Measurements from ENCODE around the gene OR5A2.

The OR5A2 gene

DNA sequence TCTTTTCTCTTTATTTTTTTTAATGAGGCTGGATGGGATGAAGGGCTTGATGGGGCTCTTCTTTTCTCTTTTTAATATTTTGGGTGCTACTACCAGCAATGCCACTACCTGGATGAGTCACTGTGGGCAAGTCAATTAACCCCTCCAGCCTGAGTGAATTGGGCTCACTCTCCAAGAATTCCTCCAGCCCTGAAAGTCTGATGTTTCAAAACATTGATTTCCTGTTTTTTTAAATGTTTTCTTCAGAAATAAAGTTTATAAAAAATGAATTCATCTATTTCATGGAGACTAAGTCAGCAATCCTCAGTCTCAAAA, 812 bp upstream of the OR5A2 start:
- H3K4me3 ChIP-seq (ENCODE audit: low read depth, low read length): peak overlapping the region; percentile 18; the same call in 1 of the 2 replicates
- no peaks in the 10 kb centered on the region for H3K36me3 ChIP-seq (ENCODE audit: control insufficient read depth, insufficient read depth, low read length)
- no peak overlapping the region for H3K9ac ChIP-seq (ENCODE audit: low read depth, low read length)
- peaks cover 30% of the 10 kb centered on the region for H3K4me1 ChIP-seq (ENCODE audit: control insufficient read depth, insufficient read depth, low read length)
- H3K27ac ChIP-seq (ENCODE audit: low read depth, low read length): peak overlapping the region; percentile 85
- H3K27me3 ChIP-seq (ENCODE audit: control insufficient read depth, insufficient read depth, low read length): no peaks in the 10 kb centered on the region
- no peaks in the 10 kb centered on the region for H3K9me3 ChIP-seq (ENCODE audit: control insufficient read depth, insufficient read depth, low read length)

DNA sequence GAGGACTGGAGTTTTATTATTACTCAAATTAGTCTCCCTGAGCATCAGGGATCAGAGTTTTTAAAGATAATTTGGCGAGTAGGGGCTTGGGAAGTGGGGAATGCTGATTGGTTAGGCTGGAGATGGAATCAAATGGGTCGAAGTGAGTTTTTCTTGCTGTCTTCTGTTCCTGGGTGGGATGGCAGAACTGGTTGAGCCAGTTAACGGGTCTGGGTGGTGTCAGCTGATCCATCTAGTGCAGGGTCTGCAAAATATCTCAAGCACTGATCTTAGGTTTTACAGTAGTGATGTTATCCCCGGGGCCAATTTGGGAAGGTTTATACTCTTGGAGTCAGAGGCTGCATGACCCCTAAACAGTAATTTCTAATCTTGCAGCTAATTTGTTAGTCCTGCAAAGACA, 1.1 kb downstream of the OR5A2 start:
- Histone ChIP-seq H3K9ac (ENCODE audit: low read depth, low read length) (no peak overlapping the region), H3K9me3 (ENCODE audit: control insufficient read depth, insufficient read depth, low read length) (no peaks in the 10 kb centered on the region), H3K36me3 (ENCODE audit: control insufficient read depth, insufficient read depth, low read length) (no peaks in the 10 kb centered on the region), H3K27ac (ENCODE audit: low read depth, low read length) (no peak overlapping the region), H3K27me3 (ENCODE audit: control insufficient read depth, insufficient read depth, low read length) (no peaks in the 10 kb centered on the region), H3K4me1 (ENCODE audit: control insufficient read depth, insufficient read depth, low read length) (peaks cover 30% of the 10 kb centered on the region), H3K4me3 (ENCODE audit: low read depth, low read length) (no peak overlapping the region)

DNA sequence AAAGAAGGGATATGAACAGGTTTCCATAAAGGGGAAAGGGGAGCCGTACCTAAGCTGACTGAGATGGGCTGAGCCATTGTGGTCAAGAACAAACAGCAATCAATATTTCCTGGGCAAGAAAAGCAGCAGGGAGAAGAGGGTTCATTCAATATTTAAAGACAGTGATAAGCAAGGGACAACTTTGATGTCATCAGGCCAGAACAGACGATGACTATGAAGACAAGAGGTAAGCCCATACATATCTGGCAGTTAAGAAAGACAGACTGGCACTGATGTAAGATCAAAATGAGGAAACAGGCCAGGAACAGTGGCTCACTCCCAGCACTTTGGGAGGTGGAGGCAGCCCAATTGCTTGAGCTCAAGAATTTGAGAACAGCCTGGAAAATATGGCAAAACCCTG, 2.4 kb downstream of the OR5A2 start:
- Histone ChIP-seq H3K36me3 (ENCODE audit: control insufficient read depth, insufficient read depth, low read length) (no peaks in the 10 kb centered on the region), H3K27ac (ENCODE audit: low read depth, low read length) (no peak overlapping the region), H3K4me3 (ENCODE audit: low read depth, low read length) (no peak overlapping the region), H3K27me3 (ENCODE audit: control insufficient read depth, insufficient read depth, low read length) (no peaks in the 10 kb centered on the region), H3K4me1 (ENCODE audit: control insufficient read depth, insufficient read depth, low read length) (peaks cover 30% of the 10 kb centered on the region), H3K9me3 (ENCODE audit: control insufficient read depth, insufficient read depth, low read length) (no peaks in the 10 kb centered on the region), H3K9ac (ENCODE audit: low read depth, low read length) (no peak overlapping the region)

DNA sequence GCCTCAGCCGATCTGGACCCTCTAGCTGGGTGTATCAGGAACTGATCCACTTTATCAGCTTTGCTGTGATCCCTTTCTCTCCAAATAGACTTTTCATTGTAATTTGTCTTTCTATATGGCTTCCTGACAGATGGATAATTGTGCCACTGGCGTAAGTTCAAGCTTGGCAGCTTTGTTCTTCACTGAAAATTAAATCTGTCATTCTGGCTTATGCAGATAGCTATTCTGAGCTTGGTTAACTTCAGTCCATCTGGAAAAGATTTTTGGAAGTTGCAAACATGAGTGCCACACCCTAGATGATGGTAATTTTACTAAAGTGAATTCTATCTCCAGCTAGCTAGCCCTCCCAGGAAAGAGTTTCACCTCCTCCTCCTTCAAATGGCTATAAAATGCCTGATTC, 8.1 kb downstream of the OR5A2 start:
- peaks cover 7% of the 10 kb centered on the region; the same call in 1 of the 2 replicates for H3K9me3 ChIP-seq (ENCODE audit: control insufficient read depth, insufficient read depth, low read length)
- H3K27me3 ChIP-seq (ENCODE audit: control insufficient read depth, insufficient read depth, low read length): no peaks in the 10 kb centered on the region
- no peak overlapping the region for H3K9ac ChIP-seq (ENCODE audit: low read depth, low read length)
- H3K4me3 ChIP-seq (ENCODE audit: low read depth, low read length): no peak overlapping the region
- H3K36me3 ChIP-seq (ENCODE audit: control insufficient read depth, insufficient read depth, low read length): no peaks in the 10 kb centered on the region
- no peak overlapping the region for H3K27ac ChIP-seq (ENCODE audit: low read depth, low read length)
- no peaks in the 10 kb centered on the region for H3K4me1 ChIP-seq (ENCODE audit: control insufficient read depth, insufficient read depth, low read length)

DNA sequence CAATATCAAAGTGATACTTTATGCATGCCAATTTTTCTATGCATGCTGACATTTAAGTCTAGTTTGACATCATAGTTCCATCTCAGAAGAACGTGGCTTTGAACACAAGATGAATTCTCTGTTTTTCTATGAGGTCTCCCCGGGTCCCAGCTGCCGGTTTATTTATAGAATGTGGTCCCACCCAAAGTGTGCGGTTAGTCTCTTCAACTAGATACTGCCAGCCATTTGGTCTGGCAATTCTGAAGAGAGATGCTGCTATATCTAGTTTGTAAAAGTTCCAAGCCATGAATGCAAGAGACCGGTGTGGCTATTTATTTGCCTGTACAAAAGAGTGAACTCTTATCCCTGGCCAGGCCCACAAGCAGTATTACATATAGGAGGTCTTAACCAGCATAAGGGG, 9.2 kb downstream of the OR5A2 start:
- H3K27ac ChIP-seq (ENCODE audit: low read depth, low read length): no peak overlapping the region
- H3K4me1 ChIP-seq (ENCODE audit: control insufficient read depth, insufficient read depth, low read length): no peaks in the 10 kb centered on the region
- H3K27me3 ChIP-seq (ENCODE audit: control insufficient read depth, insufficient read depth, low read length): no peaks in the 10 kb centered on the region
- no peak overlapping the region for H3K4me3 ChIP-seq (ENCODE audit: low read depth, low read length)
- peaks cover 12% of the 10 kb centered on the region; the same call in 1 of the 2 replicates for H3K9me3 ChIP-seq (ENCODE audit: control insufficient read depth, insufficient read depth, low read length)
- no peaks in the 10 kb centered on the region for H3K36me3 ChIP-seq (ENCODE audit: control insufficient read depth, insufficient read depth, low read length)
- no peak overlapping the region for H3K9ac ChIP-seq (ENCODE audit: low read depth, low read length)

DNA sequence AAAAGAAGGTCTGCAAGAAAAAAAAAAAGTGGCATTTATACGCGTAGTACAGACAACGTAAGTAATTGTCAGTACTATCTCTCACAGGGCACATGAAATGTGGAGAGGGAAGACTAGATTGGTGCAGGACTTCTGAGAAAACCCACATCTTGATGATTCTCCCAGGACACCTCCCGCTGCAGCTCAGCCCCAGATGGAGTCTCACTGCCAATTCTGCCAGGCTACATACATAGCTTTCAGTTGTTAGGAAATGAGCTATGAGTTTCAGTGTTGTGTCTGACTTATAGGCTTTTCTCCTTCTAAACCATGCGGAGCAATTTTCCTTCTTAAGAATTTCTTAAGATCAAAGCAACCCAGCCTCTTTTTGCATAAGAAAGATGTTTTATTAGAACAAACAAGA, 9.6 kb downstream of the OR5A2 start:
- Histone ChIP-seq H3K27ac (ENCODE audit: low read depth, low read length) (no peak overlapping the region), H3K4me1 (ENCODE audit: control insufficient read depth, insufficient read depth, low read length) (no peaks in the 10 kb centered on the region), H3K4me3 (ENCODE audit: low read depth, low read length) (no peak overlapping the region), H3K9ac (ENCODE audit: low read depth, low read length) (no peak overlapping the region), H3K27me3 (ENCODE audit: control insufficient read depth, insufficient read depth, low read length) (no peaks in the 10 kb centered on the region), H3K9me3 (ENCODE audit: control insufficient read depth, insufficient read depth, low read length) (peaks cover 14% of the 10 kb centered on the region; the same call in 1 of the 2 replicates), H3K36me3 (ENCODE audit: control insufficient read depth, insufficient read depth, low read length) (no peaks in the 10 kb centered on the region)

DNA sequence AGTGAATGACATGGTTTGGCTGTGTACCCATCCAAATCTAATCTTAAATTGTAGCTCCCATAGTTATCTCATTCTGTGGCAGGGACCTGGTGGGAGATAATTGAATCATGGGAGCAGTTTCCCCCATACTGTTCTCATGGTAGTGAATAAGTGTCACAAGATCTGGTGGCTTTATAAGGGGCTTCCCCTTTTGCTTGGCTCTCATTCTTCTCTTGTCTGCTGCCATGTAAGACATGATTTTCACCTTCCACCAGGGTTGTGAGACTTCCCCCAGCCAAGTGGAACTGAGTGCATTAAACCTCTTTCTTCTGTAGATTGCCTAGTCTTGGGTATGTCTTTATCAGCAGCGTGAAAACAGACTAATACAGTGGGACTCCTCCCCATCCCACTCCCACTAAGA, 11.1 kb downstream of the OR5A2 start:
- no peak overlapping the region for H3K9ac ChIP-seq (ENCODE audit: low read depth, low read length)
- H3K36me3 ChIP-seq (ENCODE audit: control insufficient read depth, insufficient read depth, low read length): no peaks in the 10 kb centered on the region
- H3K9me3 ChIP-seq (ENCODE audit: control insufficient read depth, insufficient read depth, low read length): peaks cover 29% of the 10 kb centered on the region
- no peak overlapping the region for H3K27ac ChIP-seq (ENCODE audit: low read depth, low read length)
- H3K4me1 ChIP-seq (ENCODE audit: control insufficient read depth, insufficient read depth, low read length): no peaks in the 10 kb centered on the region
- H3K4me3 ChIP-seq (ENCODE audit: low read depth, low read length): no peak overlapping the region
- H3K27me3 ChIP-seq (ENCODE audit: control insufficient read depth, insufficient read depth, low read length): no peaks in the 10 kb centered on the region

DNA sequence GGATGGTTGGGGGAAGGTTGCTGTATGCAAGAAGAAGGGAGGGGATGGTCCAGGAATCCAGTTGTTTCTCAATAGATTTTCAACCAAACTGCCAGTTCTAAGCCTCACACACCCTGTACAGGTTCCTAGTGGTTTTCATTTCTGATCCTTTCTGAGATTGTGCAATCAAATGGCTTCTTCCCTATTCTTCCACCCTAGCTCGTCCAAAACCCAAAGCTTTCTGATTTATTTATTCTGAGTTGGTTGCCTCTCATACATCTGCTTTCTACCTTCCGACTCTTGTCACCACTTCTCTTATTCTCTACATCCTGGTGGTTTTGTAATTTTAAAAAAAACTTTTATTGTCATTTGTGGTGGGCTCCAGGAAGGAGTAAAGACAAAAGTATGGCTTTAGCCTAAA, 12.6 kb downstream of the OR5A2 start:
- Histone ChIP-seq H3K4me3 (ENCODE audit: low read depth, low read length) (no peak overlapping the region), H3K36me3 (ENCODE audit: control insufficient read depth, insufficient read depth, low read length) (no peaks in the 10 kb centered on the region), H3K9me3 (ENCODE audit: control insufficient read depth, insufficient read depth, low read length) (peaks cover 42% of the 10 kb centered on the region), H3K4me1 (ENCODE audit: control insufficient read depth, insufficient read depth, low read length) (no peaks in the 10 kb centered on the region), H3K9ac (ENCODE audit: low read depth, low read length) (no peak overlapping the region), H3K27me3 (ENCODE audit: control insufficient read depth, insufficient read depth, low read length) (no peaks in the 10 kb centered on the region), H3K27ac (ENCODE audit: low read depth, low read length) (no peak overlapping the region)

DNA sequence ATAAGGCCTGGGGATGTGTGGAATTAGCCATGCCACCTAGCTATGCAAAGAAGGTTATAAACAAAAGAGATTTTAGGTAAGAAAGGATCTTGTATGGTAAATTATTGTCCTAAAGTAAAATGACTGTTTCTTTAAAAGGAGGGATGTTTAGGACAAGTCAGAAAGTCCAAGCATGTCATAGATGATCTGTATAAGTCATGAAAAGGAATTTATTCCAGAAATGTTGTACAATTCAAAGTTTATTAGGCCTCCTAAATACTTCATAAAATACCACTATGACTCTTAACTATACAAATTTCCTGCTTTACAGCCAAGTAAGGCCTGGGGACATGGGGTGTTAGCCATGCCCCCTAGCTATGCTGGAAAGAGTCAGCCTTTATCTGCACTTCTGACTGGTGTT, 22.7 kb downstream of the OR5A2 start:
- Histone ChIP-seq H3K4me1 (ENCODE audit: control insufficient read depth, insufficient read depth, low read length) (no peaks in the 10 kb centered on the region), H3K4me3 (ENCODE audit: low read depth, low read length) (no peak overlapping the region), H3K9me3 (ENCODE audit: control insufficient read depth, insufficient read depth, low read length) (peaks cover 69% of the 10 kb centered on the region), H3K27me3 (ENCODE audit: control insufficient read depth, insufficient read depth, low read length) (no peaks in the 10 kb centered on the region), H3K36me3 (ENCODE audit: control insufficient read depth, insufficient read depth, low read length) (no peaks in the 10 kb centered on the region), H3K27ac (ENCODE audit: low read depth, low read length) (no peak overlapping the region), H3K9ac (ENCODE audit: low read depth, low read length) (no peak overlapping the region)

DNA sequence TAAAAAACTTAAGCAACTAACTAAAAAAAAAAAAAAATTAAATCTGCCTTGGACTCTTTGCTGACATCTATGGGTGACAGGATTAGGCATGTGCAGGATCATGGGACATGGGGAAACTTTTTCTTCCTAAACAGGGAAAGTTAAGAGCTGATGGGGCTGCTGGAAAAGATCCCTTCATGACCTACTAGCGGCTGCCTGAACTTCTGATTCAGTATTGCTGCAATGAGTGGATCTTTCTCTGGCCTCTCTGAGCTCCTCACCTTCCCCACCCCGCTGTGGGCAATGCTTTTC, 25.0 kb downstream of the OR5A2 start:
- no peak overlapping the region for H3K9ac ChIP-seq (ENCODE audit: low read depth, low read length)
- no peak overlapping the region for H3K4me3 ChIP-seq (ENCODE audit: low read depth, low read length)
- H3K4me1 ChIP-seq (ENCODE audit: control insufficient read depth, insufficient read depth, low read length): no peaks in the 10 kb centered on the region
- H3K9me3 ChIP-seq (ENCODE audit: control insufficient read depth, insufficient read depth, low read length): peaks cover 71% of the 10 kb centered on the region
- H3K27ac ChIP-seq (ENCODE audit: low read depth, low read length): no peak overlapping the region
- H3K36me3 ChIP-seq (ENCODE audit: control insufficient read depth, insufficient read depth, low read length): no peaks in the 10 kb centered on the region
- no peaks in the 10 kb centered on the region for H3K27me3 ChIP-seq (ENCODE audit: control insufficient read depth, insufficient read depth, low read length)

DNA sequence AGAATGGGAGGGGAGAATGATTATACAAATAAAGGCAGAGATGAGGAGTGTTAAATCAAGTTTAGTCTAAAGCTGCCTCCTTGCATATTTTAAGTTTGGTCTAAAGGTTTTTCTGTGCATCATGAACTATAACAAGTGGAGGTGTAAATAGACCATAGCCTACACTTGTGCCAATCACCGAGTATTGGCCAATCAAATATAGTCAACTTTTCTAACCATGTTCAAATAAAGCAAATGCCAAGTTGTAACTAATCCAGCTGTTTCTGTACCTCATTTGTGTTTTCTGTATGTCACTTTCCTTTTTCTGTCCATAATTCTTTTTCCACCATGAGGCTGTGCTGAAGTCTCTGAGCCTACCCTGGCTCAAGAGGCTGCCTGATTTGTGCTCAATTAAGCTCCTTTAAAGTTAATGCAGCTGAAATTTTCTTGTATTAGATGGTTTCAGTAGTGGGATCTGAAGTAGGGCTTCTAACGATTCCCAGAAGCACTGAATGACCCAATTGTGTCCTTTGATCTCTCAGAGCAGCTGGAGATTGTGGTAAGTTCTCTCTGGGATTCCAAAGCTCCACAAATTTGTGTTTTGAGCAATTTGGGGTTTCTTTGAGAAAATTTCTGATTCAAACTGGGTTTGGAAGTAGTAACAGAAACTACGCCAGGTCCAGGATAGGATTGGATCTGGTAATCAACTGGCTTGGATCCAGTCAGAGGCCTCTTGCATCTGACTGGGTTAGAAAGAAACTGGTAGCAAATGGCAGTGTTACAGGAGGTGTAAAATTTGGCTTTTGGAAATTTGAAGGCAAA, 25.6 kb downstream of the OR5A2 start:
- Histone ChIP-seq H3K9me3 (ENCODE audit: control insufficient read depth, insufficient read depth, low read length) (peaks cover 77% of the 10 kb centered on the region), H3K27me3 (ENCODE audit: control insufficient read depth, insufficient read depth, low read length) (no peaks in the 10 kb centered on the region), H3K9ac (ENCODE audit: low read depth, low read length) (no peak overlapping the region), H3K27ac (ENCODE audit: low read depth, low read length) (no peak overlapping the region), H3K4me3 (ENCODE audit: low read depth, low read length) (no peak overlapping the region), H3K36me3 (ENCODE audit: control insufficient read depth, insufficient read depth, low read length) (no peaks in the 10 kb centered on the region), H3K4me1 (ENCODE audit: control insufficient read depth, insufficient read depth, low read length) (no peaks in the 10 kb centered on the region)

DNA sequence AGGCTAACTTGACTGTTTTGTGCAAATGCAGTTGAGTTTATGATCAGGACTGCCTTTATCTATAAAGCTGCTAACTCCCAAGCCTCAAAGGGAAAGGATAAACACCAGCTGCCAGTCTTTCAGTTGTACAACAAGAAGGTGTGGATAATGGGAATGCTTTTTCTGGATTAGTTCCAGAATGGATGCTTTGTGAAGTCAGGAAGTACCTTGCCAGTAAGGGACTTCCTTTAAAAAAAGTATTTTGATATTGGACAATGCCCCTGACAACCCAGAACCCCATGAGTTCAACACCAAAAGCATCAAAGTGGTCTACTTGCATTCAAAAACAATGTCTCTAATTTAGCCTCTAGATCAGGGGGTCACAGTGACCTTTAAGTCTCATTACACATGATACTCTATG, 32.0 kb downstream of the OR5A2 start:
- Histone ChIP-seq H3K4me3 (ENCODE audit: low read depth, low read length) (no peak overlapping the region), H3K27me3 (ENCODE audit: control insufficient read depth, insufficient read depth, low read length) (no peaks in the 10 kb centered on the region), H3K36me3 (ENCODE audit: control insufficient read depth, insufficient read depth, low read length) (no peaks in the 10 kb centered on the region), H3K9ac (ENCODE audit: low read depth, low read length) (no peak overlapping the region), H3K27ac (ENCODE audit: low read depth, low read length) (no peak overlapping the region), H3K9me3 (ENCODE audit: control insufficient read depth, insufficient read depth, low read length) (peaks cover 53% of the 10 kb centered on the region), H3K4me1 (ENCODE audit: control insufficient read depth, insufficient read depth, low read length) (no peaks in the 10 kb centered on the region)

All from HUES48 (cell line).